Thoracic aorta (tissue), 2 donors: ENCODE measurements around the gene NMNAT2. TPM values are rescaled to one million over a fixed set of nuclear protein-coding genes. Genes with fewer than 3 reads are reported as not detected.

Experiments
- ATAC-seq: fragments of 150-250 bp; one replicate; pipeline ENCODE4 v1.8.0; 2017; ENCODE audit warnings: low read depth; ENCODE audit not compliant: insufficient number of reproducible peaks, low FRiP score
- DNase-seq: peaks from one replicate; pipeline ENCODE4 v3.0.0-alpha.2; 2020; ENCODE audit warnings: low spot score
- H3K27ac ChIP-seq, 2 donors: fragments of 200-600 bp; sonication (generic); 1 replicate in 1 of 2; 2 replicates in 1 of 2; pipeline ENCODE4 v1.5.1; 2016; ENCODE audit warnings: mild to moderate bottlenecking in 2 of 2, moderate library complexity in 2 of 2
- H3K27me3 ChIP-seq: fragments of 200-600 bp; sonication (generic); replicated peaks from 2 replicates; pipeline ENCODE4 v1.6.0; 2016; ENCODE audit warnings: mild to moderate bottlenecking; ENCODE audit not compliant: insufficient read depth
- H3K36me3 ChIP-seq: fragments of 200-600 bp; sonication (generic); one replicate; pipeline ENCODE4 v1.5.1; 2016
- H3K4me1 ChIP-seq, 2 donors: fragments of 200-600 bp; sonication (generic); 1 replicate in 1 of 2; 2 replicates in 1 of 2; pipeline versions ENCODE4 v1.5.1 to v1.6.0; 2016; ENCODE audit warnings: low read depth in 2 of 2, mild to moderate bottlenecking in 1 of 2; ENCODE audit not compliant: control insufficient read depth in 1 of 2
- H3K4me3 ChIP-seq: fragments of 200-600 bp; sonication (generic); 2 replicates; pipeline ENCODE4 v1.5.1; 2016; ENCODE audit warnings: mild to moderate bottlenecking
- H3K9me3 ChIP-seq: fragments of 200-600 bp; sonication (generic); 2 replicates; pipeline ENCODE4 v1.5.1; 2016
- CTCF ChIP-seq: fragments of 200-600 bp; sonication (generic); IDR thresholded peaks from one replicate; pipeline ENCODE4 v1.5.1; 2019; ENCODE audit warnings: antibody characterized with exemption
- total RNA-seq, 2 donors: library from RNA; depleted of rRNA; stranded (reverse); fragments of >200 nt; gene quantifications; one replicate each; pipeline versions ENCODE4 v1.1.0 to v1.2.3, GENCODE V29; 2016

NMNAT2 gene
- total RNA-seq, 2 donors from 2014 or later: 0.68 to 1.1 TPM

- no peak for TF ChIP-seq CTCF
- ATAC-seq (peak; percentile 23), DNase-seq (peak; percentile 27)
- peaks cover 7 to 20% of the 10 kb centered on the region in 2 donors for H3K4me1 ChIP-seq
- H3K27me3 ChIP-seq: no peaks in the 10 kb centered on the region
- no peaks in the 10 kb centered on the region for H3K36me3 ChIP-seq
- H3K27ac ChIP-seq: peak overlapping the region; percentile 60 to 73
- no peaks in the 10 kb centered on the region for H3K9me3 ChIP-seq
- no peak overlapping the region for H3K4me3 ChIP-seq
Observed at GRCh38 chr1:183281039-183281438, 137.1 kb downstream of the NMNAT2 start.

DNA sequence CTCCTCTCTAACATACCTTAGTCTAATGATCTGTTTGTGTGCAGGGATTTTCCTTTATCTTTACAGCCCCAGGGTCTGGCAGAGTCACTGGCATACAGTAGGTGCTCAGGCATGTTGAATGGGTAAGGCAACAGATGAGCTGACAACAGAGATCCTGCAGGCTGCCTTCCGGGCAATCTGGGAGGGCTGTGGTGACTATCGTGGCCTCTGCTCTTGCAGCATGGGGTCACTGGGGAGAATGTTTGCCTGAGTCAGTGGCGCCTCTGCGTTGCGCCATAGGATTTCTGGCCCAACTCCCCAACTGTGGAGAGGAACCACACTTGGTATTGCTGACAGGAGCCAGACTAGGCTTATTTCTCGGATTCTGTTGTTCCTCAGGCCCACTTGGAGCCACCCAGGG, 138.3 kb downstream of the NMNAT2 start:
- Histone ChIP-seq H3K9me3 (no peaks in the 10 kb centered on the region), H3K27ac (peak overlapping the region in 1 of 2 donors; percentile 3), H3K36me3 (no peaks in the 10 kb centered on the region), H3K4me1 (peaks cover 7 to 20% of the 10 kb centered on the region in 2 donors), H3K4me3 (no peak overlapping the region), H3K27me3 (no peaks in the 10 kb centered on the region)
- TF ChIP-seq CTCF: no peak
- ATAC-seq (no peak), DNase-seq (no peak)

DNA sequence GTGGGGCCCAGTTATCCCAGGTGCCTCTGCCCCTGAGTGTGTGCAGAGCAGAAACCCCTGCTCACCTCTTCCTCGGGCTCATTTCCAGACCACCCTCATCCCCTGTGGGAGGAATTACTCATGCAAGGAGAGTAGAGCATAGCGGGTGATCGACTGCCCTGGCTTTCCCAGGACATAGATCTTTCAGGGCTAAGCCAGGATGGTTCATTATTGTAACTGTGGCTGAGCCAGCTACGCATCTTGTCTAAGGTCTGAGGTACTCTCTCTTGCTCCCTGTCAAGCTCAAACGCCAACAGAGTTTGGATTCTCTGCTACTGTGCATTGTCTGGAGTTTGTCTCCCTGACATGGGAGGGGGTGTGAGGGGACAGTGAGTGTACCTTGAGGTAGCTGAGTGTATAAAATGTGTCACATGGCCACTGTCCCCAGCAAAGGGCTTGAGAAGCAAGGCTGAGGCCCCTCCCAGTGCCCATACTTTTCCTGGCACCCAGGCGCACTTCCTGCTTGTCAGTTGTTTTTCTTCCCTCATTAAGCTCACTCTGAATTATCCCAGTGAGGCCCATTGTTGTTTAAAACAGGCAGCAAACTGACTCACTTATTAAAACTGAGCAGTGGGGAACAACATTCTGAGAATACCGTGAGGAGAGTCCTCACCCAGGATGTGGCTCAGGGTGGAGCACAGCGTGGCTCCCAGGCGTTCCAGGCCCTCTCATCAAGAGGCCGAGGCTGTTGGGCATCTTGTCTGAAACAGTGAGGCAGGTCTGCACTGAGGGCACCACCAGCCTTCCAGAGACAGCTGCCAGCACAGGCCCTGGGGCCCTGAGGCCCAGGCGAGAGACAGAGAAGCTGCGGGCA, 139.2 kb downstream of the NMNAT2 start:
- Histone ChIP-seq H3K27me3 (no peaks in the 10 kb centered on the region), H3K36me3 (no peaks in the 10 kb centered on the region), H3K4me3 (no peak overlapping the region), H3K27ac (peak overlapping the region in 1 of 2 donors; percentile 28), H3K4me1 (peaks cover 7 to 20% of the 10 kb centered on the region in 2 donors), H3K9me3 (no peaks in the 10 kb centered on the region)
- no peak for DNase-seq
- ATAC-seq: no peak
- no peak for TF ChIP-seq CTCF

GRCh38 chr1:183277821-183278738, 140.1 kb downstream of the NMNAT2 start:
- no peak overlapping the region for H3K27ac ChIP-seq
- H3K4me1 ChIP-seq: peaks cover 7 to 20% of the 10 kb centered on the region in 2 donors
- ATAC-seq (no peak), DNase-seq (no peak)
- no peaks in the 10 kb centered on the region for H3K36me3 ChIP-seq
- H3K4me3 ChIP-seq: no peak overlapping the region
- H3K27me3 ChIP-seq: no peaks in the 10 kb centered on the region
- no peak for TF ChIP-seq CTCF
- no peaks in the 10 kb centered on the region for H3K9me3 ChIP-seq
